Suppressor macrophage (primary cell): ENCODE data around the gene MAMLD1.

Experiments
- DNase-seq, 4 experiments: peaks; one replicate each; pipeline ENCODE4 v3.0.0-alpha.2; 2020 to 2022

MAMLD1 gene

DNA sequence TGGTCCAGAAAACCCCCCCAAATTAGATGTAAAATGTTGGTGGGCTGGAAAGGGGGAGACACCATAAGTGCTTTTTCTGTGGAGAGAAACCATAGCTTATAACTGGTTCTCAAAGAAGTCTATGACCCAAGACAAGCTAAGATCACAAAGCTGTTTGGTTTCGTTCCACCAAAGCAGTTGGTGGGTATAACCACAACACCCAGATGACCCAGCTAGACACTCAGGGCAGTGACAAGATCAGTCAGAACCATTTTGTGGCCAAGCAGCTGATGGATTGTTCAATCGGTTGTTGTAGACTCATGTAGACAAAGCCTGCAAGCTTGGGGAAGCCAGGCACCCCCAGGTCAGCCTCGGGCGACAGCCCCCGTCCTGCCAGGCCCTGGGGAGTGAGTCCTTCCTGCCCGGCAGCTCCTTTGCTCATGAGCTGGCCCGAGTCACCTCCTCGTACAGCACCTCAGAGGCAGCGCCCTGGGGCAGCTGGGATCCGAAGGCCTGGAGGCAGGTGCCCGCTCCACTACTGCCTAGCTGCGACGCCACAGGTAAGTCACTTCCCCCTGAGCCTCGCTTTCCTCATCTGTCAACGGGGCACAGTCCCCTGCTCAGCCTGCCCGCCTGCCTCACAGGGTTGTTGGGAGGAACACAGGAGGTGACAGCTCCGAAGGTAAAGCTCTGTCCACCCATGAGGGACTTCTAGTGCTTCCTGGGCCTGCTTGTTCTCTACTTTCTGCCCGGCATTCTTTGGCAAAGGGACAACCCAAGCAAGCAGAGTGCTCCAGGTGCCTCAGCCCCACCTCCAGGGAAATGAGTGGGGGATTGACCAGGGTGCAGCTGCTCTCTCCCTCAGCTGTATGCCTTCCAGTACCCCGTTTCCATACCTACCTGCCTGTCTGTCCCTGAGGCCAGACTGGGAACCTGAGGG lies 140.1 kb downstream of the MAMLD1 start:
- no peak for DNase-seq

DNA sequence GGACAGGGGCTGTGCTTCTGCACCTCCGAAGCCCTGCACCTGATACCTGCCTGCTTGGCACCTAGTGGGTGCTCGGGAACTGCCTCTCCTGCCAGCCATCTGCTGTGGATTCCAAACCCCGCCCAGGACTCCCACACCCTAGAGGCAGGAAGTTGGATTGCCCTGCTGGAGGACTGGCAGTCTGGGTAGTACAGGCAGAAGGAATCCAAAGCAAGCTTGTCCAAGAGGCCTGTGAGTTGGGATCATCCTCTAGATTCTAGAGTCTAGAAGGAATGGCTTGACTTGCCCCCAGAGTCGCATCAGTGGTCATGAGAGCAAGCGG lies 140.7 kb downstream of the MAMLD1 start:
- no peak for DNase-seq

DNA sequence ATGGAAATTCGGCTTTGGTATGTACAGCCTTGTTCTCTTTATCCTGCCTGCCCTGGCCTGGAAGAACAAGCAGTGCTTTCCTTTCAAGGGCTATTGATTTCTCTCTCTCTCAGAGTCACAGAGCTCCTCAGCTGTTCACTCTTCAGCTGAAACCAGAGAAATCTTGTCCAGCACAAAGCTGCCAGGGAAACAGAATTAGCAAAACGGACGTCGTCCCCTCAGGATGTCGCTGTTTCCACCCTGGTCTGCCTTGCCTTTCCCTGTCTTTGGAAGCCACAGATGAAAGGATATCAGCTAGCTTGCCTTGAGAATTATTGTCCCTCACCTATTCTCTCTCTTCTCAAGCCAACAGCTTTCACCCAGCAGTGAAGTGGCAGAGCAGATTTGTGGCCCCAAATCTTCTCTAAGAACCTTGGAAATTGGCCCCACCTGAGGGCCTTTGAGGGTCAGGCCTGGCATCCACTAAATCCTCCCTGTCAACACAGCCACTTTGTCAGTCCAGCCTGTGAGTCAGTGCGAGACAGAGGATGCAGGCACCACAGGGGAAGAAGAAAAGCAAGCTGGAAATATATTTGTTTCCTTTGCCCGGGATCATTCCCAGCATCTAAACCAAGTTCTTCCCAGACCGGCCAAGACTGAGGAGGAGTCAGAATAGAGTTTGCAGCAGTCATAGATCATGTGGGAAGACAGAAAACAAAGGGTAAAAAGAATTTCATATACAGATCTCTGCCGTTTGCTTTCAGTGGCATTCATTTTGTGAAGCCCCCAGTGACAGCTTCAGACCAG lies 141.5 kb downstream of the MAMLD1 start:
- DNase-seq = no peak

DNA sequence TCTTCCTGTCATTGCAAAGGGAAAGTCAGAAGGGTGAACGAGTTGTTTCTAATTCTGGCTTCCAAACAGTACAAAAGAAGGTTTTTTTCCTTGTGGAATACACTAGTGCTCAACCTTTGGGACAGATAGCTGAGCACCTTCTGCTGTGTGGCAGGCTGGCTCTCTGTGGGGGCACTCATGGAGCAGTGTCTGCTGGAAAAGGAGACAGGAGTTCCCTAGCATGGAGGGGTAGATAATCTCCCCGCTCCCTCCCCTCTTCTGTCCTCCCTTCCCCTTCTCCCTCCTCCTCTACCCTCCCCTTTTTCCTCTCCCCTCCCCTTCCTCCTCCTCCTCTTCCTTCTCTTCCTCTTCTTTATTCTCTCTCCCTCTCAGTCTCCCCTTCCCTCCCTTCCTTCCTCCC lies 142.9 kb downstream of the MAMLD1 start:
- DNase-seq = no peak

DNA sequence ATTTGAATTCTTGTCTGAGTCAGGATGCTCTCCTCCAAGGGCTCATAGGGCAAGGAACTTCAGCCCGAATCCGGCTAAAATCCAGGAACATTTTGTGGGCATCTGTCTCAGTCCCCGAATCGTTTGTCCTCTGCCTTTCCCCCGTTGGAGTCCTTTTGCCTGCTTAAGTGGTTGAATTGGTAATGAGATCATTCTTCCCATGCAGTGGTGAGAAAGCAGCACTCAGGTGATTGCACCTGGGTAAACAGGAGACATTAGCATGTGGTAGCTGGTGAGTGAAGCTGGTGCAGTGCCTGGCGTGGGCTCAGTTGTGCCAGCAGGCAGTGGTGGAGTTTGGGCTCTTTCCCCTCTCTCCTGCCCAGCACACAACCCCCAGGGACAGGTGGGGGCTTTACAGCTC lies 143.4 kb downstream of the MAMLD1 start:
- DNase-seq = no peak

DNA sequence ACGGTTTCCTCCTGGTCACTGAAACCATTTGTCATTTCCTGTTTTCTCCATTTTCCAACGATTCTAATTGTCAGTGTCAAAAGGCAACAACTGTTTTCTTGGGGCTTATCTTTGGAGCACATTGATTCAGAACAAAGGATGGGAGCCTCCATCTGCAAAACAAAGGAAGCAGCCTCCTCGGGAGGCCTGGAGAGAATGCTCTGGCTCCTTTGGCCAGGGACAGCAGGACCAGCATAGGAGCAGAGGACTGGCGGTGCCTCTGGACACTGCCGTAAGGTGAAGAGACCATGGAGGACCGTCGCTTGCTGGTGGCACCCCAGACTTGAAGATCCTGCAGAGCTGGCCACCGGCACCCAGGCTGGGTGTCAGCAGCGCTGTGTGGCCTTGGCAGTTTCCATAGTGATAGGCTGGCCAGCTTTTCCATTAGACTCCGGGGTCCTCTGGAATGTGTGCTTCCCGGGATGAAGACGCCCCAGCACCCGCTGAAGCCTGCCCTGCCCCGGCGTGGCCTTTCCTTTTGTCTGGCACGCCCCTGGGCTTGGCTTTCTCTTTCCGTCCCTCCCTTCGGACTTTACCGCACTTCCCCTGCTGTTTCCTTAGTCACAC lies 144.2 kb downstream of the MAMLD1 start:
- DNase-seq = peak in 3 of 4 experiments; percentile 3 to 30 (median 22)

DNA sequence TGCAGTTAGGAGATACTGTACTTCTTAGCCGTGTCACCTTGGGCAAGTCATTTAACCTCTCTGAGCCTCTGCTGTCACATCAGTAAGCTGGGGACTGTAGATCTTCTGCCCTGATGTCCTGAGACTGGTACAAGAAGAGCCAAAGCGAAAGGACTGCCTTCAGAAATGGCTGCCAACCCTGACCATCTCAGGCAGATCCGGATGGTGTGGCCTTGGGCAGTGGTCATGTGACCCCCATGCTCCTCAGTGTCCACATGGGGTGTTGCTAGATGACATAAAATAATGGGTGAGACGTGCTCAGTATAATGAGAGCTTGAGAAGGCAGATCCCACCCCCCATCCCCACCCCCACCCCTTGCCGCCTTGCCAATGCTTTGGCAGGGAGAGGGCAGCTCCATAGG lies 144.9 kb downstream of the MAMLD1 start:
- no peak for DNase-seq

DNA sequence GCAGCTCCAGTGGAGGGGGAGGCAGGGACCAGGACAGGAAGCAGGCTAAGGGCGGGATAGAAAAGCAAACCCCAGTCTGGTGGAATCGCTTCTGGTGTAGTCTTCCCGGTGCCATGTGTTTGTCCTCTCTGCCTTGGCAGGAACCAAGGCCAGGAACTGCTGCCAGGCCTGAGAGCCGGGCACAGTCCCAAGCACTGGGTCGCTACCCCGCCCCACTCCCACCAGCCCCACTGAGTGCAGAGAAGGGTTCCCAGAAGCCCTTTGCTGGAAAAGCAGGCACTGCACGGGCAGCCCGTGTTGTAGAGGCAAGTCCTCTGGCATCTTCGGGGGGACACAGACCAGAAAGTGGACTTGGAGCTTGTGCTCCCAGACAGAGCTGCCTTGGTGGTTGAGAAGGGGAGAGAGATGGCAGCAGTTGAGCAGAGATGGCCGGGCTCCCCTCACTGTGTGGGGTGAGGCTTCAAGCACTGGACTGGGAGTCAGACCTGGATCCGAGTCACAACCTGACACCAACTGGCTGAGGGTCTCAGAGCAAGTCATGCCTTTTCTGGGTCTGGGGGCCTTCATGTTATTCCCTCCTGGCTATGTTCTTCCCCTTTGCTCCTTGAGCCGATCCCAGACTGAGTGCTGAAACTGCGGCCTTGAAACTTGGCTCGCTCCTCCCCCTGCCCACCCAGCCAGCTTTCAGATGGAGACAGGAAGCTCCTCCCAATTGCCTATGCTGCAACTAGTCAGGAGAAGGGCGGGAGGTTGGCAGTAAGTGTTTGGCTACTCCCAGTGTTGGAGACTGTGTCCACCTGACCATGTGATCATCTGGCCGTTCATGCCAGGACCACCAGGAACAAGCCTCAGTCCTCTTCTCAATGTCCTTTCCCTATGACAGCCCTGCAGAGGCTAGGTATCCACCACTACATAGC lies 145.6 kb downstream of the MAMLD1 start:
- DNase-seq = no peak

DNA sequence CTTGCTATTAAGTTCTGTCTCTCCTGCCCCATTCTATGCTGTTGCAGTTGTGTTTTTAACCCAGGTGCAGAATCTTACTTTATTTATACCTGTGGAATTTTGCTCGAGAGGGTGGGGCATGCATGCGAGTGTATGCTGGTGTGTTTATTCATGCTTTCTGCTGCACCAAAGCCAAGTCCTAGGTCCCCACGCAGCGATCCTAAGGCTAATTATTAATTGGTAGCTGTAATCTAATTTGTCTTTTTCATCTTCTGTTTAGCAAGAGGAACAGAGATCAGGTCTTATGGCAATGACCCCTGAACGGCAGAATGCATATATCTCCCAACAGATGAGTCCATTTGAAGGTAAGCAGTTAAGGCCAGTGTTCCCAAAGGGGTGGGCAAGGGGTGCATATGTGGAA lies 146.6 kb downstream of the MAMLD1 start:
- no peak for DNase-seq

DNA sequence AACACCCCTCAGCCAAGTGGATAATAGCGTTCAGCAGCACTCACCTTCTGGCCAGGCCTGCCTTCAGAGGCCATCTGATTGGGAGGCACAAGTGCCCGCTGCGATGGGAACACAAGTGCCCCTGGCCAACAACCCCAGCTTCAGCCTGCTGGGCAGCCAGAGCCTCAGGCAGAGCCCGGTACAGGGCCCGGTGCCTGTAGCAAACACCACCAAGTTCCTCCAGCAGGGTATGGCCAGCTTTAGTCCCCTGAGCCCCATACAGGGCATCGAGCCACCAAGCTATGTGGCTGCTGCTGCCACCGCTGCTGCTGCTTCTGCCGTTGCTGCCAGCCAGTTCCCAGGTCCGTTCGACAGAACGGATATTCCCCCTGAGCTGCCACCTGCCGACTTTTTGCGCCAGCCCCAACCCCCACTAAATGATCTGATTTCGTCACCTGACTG lies 149.4 kb downstream of the MAMLD1 start:
- DNase-seq = no peak

DNA sequence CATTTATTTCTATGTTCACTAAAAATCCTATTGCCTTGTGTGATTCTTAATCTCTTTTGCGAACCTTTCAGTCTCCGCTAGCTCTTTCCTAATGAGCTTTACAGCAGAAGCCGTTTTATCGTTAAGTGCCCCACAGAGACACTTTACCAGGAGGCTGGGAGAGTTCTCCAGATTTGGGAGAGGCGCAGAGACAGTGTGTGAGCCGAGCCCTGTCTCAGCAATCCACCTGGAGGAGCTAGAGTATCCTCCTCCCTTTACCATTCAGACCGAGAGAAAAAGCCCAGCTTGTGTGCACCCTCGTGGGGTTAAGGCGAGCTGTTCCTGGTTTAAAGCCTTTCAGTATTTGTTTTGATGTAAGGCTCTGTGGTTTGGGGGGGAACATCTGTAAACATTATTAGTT lies 150.4 kb downstream of the MAMLD1 start:
- no peak for DNase-seq

DNA sequence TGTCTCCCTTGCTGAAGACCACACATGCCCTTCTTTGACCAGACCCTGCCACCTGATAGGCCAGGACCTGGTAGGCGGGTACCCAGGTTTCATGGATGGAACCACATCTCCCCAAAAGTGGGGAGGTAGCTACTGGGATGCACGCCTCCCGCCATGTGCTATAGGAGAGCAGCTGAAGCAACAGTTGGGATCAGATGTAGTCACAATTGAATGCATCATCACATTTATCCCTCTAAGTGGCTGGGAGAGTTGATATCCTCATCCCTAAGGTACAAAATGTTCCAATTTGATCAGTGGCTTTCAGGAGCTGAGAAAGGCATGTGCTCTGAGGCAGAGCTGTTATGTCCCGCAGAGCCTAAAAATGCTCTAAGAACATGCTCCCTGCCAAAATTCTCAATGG lies 151.3 kb downstream of the MAMLD1 start:
- no peak for DNase-seq

DNA sequence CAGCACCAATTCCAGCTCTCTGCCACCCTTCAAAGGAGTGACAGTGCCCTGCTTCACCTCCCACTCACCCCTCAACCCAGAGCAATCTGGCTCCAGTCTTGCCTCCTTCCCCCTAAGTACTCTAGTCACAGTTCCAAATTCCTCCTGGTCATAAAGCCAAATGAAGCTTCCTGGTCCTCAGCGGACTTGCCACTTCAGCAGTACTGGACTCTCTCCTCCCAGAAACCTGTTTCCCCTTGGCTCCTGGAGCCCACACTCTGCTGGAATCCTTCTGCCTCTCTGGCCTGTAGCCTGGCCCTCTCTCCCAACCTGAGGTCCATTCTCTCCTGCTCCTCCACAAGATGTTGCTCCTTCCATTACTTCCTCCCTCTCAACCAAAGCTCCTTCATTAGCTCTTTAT lies 152.7 kb downstream of the MAMLD1 start:
- no peak for DNase-seq

DNA sequence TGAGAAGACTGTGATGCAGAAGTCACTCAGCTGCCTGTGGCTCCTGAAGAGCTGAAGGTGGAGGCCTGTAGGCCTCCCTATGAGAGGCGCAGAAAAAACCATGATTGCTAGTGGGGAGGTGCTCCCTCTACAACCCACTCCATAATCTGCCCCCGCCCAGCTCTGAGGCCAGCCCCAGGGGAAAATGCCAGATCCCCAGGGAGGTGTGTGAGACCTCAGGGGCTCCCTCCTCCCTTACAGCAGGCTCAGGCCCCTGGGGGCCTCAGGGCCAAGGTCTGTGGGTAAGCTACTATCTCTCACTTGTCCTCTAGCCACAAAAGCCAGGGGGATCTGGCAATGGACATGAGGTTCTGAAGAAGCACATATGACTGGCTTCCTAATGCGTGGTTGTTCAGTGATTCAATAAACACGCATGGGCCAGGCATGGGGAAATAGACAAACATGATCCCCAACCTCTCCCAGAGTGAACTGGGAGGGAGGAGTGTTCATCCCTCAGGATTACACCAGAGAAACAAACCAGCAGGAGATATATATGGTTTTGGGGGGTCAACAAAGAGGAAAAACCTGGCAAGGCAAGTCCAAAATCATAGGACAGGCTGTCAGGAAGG lies 154.3 kb downstream of the MAMLD1 start:
- DNase-seq = no peak

DNA sequence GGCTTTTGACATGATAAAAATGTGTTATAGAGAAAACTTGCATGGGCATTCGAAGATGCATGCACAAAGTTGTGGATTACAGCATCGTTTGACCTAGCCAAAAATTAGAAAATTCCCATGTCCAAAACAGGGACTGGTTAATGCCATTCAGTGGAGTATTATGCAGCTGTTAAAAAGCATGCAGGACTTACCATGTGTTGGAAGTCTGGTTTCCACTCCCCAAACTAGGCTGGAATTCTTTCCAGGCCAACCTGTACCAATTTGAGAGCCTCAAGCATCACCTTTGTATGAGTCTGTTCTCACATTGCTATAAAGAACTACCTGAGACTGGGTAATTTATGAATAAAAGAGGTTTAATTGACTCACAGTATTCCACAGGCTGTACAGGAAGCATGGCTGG lies 159.4 kb downstream of the MAMLD1 start:
- no peak for DNase-seq

DNA sequence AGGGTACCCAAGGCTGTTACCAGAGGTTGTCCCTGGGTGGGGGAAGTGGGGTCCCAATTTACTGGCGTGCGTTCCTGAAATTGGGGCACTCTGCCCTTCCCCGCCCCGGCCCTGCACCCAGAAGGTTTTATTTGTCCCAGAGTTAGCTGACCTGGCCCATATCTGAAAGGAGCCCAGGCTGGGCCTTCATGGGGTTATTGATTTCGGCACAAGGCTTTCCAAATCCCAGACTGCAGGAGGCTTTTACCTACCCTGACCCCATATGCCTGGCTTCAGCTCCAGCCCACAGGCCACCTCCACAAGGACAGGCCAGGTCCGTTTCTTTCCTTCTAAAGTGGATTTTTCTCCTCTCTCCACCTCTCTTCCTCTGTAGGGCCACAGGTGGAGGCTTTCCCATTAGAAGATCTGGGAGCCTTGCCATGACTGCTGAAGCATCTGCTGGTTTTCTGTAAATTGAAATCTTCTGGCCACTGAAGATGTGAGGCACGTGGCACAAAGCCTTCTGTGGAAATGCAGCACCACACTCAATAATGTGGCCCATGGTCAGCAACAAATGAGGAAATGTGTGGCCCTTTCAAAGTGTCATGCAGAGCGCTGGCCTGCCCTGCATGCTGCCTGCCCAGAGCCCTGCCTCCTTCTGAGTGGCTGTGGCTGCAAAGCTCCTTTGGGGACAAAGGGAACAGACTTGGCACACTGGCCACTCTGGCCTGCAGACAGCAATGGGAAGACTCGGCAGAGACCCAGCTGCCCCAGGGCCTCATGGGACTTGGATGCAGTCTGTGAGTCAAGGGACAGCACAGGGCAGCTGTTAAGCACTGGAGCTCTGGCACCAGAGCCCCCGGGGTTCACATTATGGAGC lies 162.2 kb downstream of the MAMLD1 start:
- DNase-seq = no peak

DNA sequence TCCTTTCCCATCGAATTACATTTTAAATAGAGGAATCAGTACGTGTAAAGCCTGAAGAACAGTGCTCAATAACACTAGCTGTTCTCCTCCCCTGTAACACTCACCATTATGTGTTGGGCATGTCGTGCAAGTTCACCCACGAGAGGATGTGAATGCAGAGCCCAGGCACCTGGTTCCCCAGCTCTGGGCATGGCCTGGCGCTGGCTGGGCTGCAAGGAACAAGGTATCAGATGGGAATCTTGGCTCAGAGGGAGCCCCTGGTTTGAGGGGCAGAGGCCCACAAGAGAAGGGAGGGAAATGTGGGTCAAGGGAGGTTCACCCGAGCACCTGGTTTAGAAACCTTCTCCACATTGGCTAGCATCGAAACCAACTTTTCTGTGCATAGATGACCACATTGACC lies 163.6 kb downstream of the MAMLD1 start:
- no peak for DNase-seq

DNA sequence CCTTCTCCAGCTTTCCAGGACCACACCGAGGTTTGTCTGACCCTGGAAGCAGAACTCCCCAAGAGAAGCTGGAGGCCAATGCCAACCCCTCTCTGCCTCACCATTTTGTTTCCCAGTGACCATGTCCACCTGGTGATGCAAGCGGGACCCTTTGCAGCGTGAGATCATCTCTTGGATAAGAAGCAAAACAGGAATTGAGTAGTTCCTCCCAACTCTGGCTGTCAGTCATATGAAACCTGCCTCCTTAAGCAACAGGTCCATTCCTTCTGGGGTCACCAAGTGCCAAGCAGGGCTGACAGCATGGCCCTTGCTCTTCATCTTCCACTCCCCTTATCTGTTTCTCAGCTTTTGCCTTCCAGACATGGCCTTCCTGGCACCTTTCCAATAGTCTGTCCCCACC lies 164.0 kb downstream of the MAMLD1 start:
- DNase-seq = peak; percentile 18 to 66 (median 62)

DNA sequence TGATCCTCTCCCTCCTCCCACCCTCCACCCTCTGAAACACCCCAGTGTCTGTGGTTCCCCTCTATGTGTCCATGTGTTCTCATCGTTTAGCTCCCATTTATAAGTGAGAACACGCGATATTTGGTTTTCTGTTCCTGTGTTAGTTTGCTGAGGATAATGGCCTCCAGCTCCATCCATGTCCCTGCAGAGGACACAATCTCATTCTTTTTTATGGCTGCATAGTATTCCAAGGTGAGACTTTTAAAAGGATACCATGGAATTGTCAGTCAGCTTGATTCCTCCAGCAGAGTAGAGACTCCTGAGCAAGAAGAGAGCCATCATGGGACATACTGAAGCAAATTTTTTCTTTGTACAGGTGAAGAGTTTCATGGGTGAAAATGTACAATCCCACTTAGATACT lies 166.5 kb downstream of the MAMLD1 start:
- DNase-seq = no peak

DNA sequence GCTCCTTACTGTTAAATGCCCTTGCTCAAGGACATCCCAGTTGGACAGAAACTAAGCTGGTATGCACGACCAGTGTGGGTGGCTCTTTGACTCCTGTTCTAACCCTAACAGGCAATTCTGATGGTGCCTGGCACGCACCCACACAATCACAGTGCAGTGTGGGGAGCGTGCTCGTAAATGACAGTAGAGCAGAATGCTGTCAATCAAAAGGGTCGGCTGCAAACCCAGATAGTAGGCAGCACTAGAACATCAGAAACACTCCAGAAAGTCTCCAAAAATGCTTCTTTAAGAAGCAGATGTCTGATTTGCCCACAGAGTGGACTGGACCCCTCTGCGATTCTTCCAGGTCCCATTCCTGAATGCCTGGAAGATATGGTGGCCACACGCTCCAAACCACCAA lies 167.7 kb downstream of the MAMLD1 start:
- DNase-seq = no peak

DNA sequence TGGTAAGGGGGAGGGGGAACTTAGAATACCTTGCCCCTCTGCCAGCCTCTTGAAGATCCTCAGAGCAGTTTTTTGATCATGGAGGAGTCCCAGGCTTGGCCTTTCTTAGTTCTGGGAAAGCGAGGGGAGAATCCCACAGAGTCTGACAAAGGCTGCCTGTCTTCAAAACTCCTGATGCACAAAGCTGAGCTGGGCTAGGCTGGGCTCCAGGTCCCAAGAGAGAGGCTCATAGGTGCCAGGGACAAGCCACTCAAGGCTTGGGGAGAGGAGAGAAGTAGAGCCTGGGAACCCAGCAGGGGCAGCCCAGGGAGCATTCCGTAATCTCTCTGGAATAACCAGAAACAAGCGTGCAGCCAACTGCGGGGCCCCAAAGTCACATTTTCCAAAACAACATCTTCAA lies 168.3 kb downstream of the MAMLD1 start:
- DNase-seq = no peak
